K562 (cell line): ENCODE results near the gene C4A. TPM values are rescaled to one million over a fixed set of nuclear protein-coding genes. Genes with fewer than 3 reads are reported as not detected.

Experiments used
- CTBP1 ChIP-seq: fragments of 450-650 bp; IDR thresholded peaks from 2 replicates; pipeline ENCODE4 v1.6.1; 2016; ENCODE audit warnings: borderline replicate concordance
- EHMT2 ChIP-seq: fragments of 450-650 bp; IDR thresholded peaks from 2 replicates; pipeline ENCODE4 v1.6.1; 2018; ENCODE audit warnings: antibody characterized with exemption
- FOSL1 ChIP-seq: fragments of 200-800 bp; sonication (Bioruptor generic); conservative IDR thresholded peaks from 2 replicates; pipeline ENCODE4 v1.6.1; 2016; ENCODE audit warnings: missing genetic modification characterization, missing compliant biosample characterization
- FOXJ3 ChIP-seq: sonication (generic); formaldehyde crosslinking; IDR thresholded peaks from 2 replicates; pipeline ENCODE4 v1.4.0; 2020; ENCODE audit warnings: mild to moderate bottlenecking, missing genetic modification reagents
- KDM1A ChIP-seq, 2 experiments: fragments of 450-650 bp; IDR thresholded peaks; 2 replicates each; pipeline ENCODE4 v1.6.1; 2016; ENCODE audit warnings: mild to moderate bottlenecking in 2 of 2
- LEF1 ChIP-seq: fragments of 450-650 bp; IDR thresholded peaks from 2 replicates; pipeline ENCODE4 v1.6.1; 2016; ENCODE audit warnings: mild to moderate bottlenecking
- MEF2D ChIP-seq: conservative IDR thresholded peaks from 2 replicates; pipeline ENCODE4 v1.6.1; 2016; ENCODE audit warnings: low read depth, missing genetic modification characterization, missing compliant biosample characterization
- MTA3 ChIP-seq: fragments of 450-650 bp; formaldehyde crosslinking; IDR thresholded peaks from 2 replicates; pipeline ENCODE4 v1.6.1; 2017; ENCODE audit warnings: mild to moderate bottlenecking, borderline replicate concordance
- PHF20 ChIP-seq: fragments of 450-650 bp; IDR thresholded peaks from 2 replicates; pipeline ENCODE4 v1.6.1; 2018; ENCODE audit not compliant: partially characterized antibody
- POLR2AphosphoS5 ChIP-seq: IDR thresholded peaks from 2 replicates; pipeline ENCODE4 v1.6.1; 2011; ENCODE audit warnings: mild to moderate bottlenecking, low read depth, low read length, moderate library complexity; ENCODE audit not compliant: control insufficient read depth, insufficient read depth
- RBFOX2 ChIP-seq: fragments of 200-400 bp; formaldehyde crosslinking; IDR thresholded peaks from 2 replicates; pipeline ENCODE4 v1.6.1; 2017; ENCODE audit warnings: low read depth, mild to moderate bottlenecking, low read length, moderate library complexity
- RUNX1 ChIP-seq: sonication (generic); IDR thresholded peaks from 2 replicates; pipeline ENCODE4 v1.6.1; 2016; ENCODE audit warnings: antibody characterized with exemption, low read depth
- SAFB2 ChIP-seq: fragments of 200-400 bp; formaldehyde crosslinking; IDR thresholded peaks from 2 replicates; pipeline ENCODE4 v1.6.1; 2018; ENCODE audit warnings: borderline replicate concordance, low read length, low read depth, moderate library complexity; ENCODE audit not compliant: severe bottlenecking
- SETDB1 ChIP-seq: IDR thresholded peaks from one replicate; pipeline ENCODE4 v1.6.1; 2012; ENCODE audit warnings: low read length, control low read depth, inconsistent platforms
- SMAD3 ChIP-seq: fragments of 450-650 bp; formaldehyde crosslinking; conservative IDR thresholded peaks from 2 replicates; pipeline ENCODE4 v1.4.0; 2020; ENCODE audit warnings: mild to moderate bottlenecking
- WHSC1 ChIP-seq: IDR thresholded peaks from one replicate; pipeline ENCODE4 v1.6.1; 2012; ENCODE audit warnings: low read length, control low read depth, inconsistent platforms
- ZNF175 ChIP-seq: fragments of 200-800 bp; sonication (Bioruptor generic); IDR thresholded peaks from 2 replicates; pipeline ENCODE4 v1.6.1; 2016; ENCODE audit warnings: low read depth, mild to moderate bottlenecking, missing genetic modification characterization, missing compliant biosample characterization
- polyA plus RNA-seq, 8 experiments: library from polyadenylated mRNA; depleted of rRNA in 4 of 8; stranded (reverse) in 5 of 8; unstranded in 3 of 8; fragments of >200 nt; fragmentation: Nextera tagmentation in 2 of 8; fragmentation: Illumina TruSeq in 1 of 8; extraction: Ambion mirVana in 2 of 8; extraction: Trizol in 1 of 8; gene quantifications; 2 replicates each; pipeline versions ENCODE4 v1.2.1 to v1.2.3, GENCODE V29; 2011 to 2014; ENCODE audit warnings: inconsistent platforms in 1 of 8, missing spikeins in 1 of 8
- total RNA-seq, 7 experiments: library from RNA; depleted of rRNA in 6 of 7; stranded (reverse); fragments of >200 nt in 6 of 7; fragmentation: Illumina TruSeq in 2 of 7; extraction: Trizol in 2 of 7; gene quantifications; 2 replicates each; pipeline versions ENCODE4 v1.2.1 to v1.2.3, GENCODE V29; 2011 to 2021; ENCODE audit warnings: low replicate concordance in 1 of 7
- TF ChIP-seq, protein P1 (sequence below): fragments of 450-650 bp; IDR thresholded peaks from 2 replicates; pipeline ENCODE4 v1.6.1; 2017; ENCODE audit warnings: antibody characterized with exemption
- TF ChIP-seq, protein P2 (sequence below): fragments of 250-450 bp; sonication (Bioruptor Pico); IDR thresholded peaks from 2 replicates; pipeline ENCODE4 v1.8.0; 2021; ENCODE audit warnings: moderate library complexity, mild to moderate bottlenecking, inconsistent platforms

C4A gene
- total and polyA plus RNA-seq, 9 of the 15 experiments (the other 6 are each of a cell fraction or from before 2014, with no cell fraction given): 0.27 to 7.6 (median 5.0) TPM

DNA sequence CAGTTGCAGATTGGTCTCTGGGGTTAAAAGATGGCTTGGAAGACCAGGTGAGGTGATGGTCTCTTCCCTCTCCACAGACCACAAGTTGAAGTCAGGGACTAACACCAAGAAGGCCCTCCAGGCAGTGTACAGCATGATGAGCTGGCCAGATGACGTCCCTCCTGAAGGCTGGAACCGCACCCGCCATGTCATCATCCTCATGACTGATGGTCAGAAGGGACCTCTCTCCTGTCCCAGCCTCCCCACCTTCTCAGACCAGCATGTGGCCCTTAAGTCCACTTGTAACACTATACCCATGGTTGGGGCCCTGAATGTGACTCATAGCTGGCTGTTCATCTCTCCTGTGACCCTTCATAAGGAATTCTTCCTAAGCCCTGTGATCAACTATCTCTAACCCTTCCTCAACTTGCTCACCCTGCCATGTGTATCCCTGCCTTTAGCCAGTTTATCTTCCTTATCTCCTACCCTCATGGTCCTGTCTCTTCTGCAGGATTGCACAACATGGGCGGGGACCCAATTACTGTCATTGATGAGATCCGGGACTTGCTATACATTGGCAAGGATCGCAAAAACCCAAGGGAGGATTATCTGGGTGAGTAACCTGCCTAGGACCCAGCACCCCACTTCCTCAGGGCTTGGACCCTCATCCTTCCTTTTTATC lies 33.0 kb upstream of the C4A start (continued):
- TF ChIP-seq, protein P1, sequence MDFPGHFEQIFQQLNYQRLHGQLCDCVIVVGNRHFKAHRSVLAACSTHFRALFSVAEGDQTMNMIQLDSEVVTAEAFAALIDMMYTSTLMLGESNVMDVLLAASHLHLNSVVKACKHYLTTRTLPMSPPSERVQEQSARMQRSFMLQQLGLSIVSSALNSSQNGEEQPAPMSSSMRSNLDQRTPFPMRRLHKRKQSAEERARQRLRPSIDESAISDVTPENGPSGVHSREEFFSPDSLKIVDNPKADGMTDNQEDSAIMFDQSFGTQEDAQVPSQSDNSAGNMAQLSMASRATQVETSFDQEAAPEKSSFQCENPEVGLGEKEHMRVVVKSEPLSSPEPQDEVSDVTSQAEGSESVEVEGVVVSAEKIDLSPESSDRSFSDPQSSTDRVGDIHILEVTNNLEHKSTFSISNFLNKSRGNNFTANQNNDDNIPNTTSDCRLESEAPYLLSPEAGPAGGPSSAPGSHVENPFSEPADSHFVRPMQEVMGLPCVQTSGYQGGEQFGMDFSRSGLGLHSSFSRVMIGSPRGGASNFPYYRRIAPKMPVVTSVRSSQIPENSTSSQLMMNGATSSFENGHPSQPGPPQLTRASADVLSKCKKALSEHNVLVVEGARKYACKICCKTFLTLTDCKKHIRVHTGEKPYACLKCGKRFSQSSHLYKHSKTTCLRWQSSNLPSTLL: no peak
- TF ChIP-seq EHMT2: peak; percentile 83
- TF ChIP-seq RUNX1: 0 out of 2 replicates have a peak, but pooled peaks have one; percentile 57
- no peak for TF ChIP-seq FOXJ3 (CRISPR knock-in tag)
- peak; percentile 5 for TF ChIP-seq PHF20
- peak; percentile 77 for TF ChIP-seq LEF1
- TF ChIP-seq, protein P2, sequence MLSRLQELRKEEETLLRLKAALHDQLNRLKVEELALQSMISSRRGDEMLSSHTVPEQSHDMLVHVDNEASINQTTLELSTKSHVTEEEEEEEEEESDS (CRISPR knock-in tag): no peak
- peak; percentile 98 for TF ChIP-seq CTBP1
- 0 out of 2 replicates have a peak, but pooled peaks have one; percentile 47 for TF ChIP-seq SMAD3
- TF ChIP-seq MEF2D: peak; percentile 39; the same call in 1 of the 2 replicates
- TF ChIP-seq POLR2AphosphoS5: peak; percentile 27; the same call in 1 of the 2 replicates
- peak; percentile 70 for TF ChIP-seq SETDB1
- peak in 1 of 2 experiments; percentile 41; a peak in 1 of 4 replicates for TF ChIP-seq KDM1A (IDR thresholded peaks at IDR 0.05)
- peak; percentile 64 for TF ChIP-seq WHSC1
- peak; percentile 35; the same call in 1 of the 2 replicates for TF ChIP-seq RBFOX2
- TF ChIP-seq MTA3: 0 out of 2 replicates have a peak, but pooled peaks have one; percentile 78
- 0 out of 2 replicates have a peak, but pooled peaks have one; percentile 20 for TF ChIP-seq ZNF175 (CRISPR knock-in tag)
- TF ChIP-seq SAFB2: no peak
- peak; percentile 98 for TF ChIP-seq FOSL1 (tag)
